Upper lobe of left lung (tissue), 6 donors: Measurements from ENCODE around the gene MMP11. TPM values are rescaled to one million over a fixed set of nuclear protein-coding genes. Genes with fewer than 3 reads are reported as not detected.
A peak's percentile ranks its signal among the peaks of the same experiment; 100 is the strongest.

Experiments used
- ATAC-seq, 2 donors: fragments of 200-7000 bp; cut with Tn5 transposase; one replicate each; pipeline ENCODE4 v1.9.1; 2022; ENCODE audit warnings: mild to moderate bottlenecking in 2 of 2, moderate library complexity in 2 of 2; ENCODE audit not compliant: low FRiP score in 2 of 2
- DNase-seq, 2 donors: peaks; one replicate each; pipeline ENCODE4 v3.0.0-alpha.2; 2019 to 2020
- H3K27ac ChIP-seq, 4 donors: fragments of 200-600 bp; sonication (generic); one replicate each; pipeline ENCODE4 v1.5.1; 2016 to 2019
- H3K27me3 ChIP-seq, 4 donors: fragments of 200-600 bp; sonication (generic); one replicate each; pipeline ENCODE4 v1.5.1; 2017 to 2019
- H3K36me3 ChIP-seq, 4 donors: fragments of 200-600 bp; sonication (generic); one replicate each; pipeline ENCODE4 v1.5.1; 2016 to 2019
- H3K4me1 ChIP-seq, 4 donors: fragments of 200-600 bp; sonication (generic); one replicate each; pipeline ENCODE4 v1.5.1; 2018 to 2019
- H3K4me3 ChIP-seq, 4 donors: fragments of 200-600 bp; sonication (generic); one replicate each; pipeline ENCODE4 v1.5.1; 2017 to 2019; ENCODE audit warnings: mild to moderate bottlenecking in 2 of 4, moderate library complexity in 1 of 4
- H3K9me3 ChIP-seq, 4 donors: fragments of 200-600 bp; sonication (generic); one replicate each; pipeline ENCODE4 v1.5.1; 2018 to 2019
- CTCF ChIP-seq, 6 experiments: fragments of 450-650 bp in 4 of 6; fragments of 200-600 bp in 2 of 6; sonication (generic) in 2 of 6; IDR thresholded peaks; one replicate each; pipeline ENCODE4 v1.5.1; 2016 to 2019; ENCODE audit warnings: antibody characterized with exemption in 6 of 6
- EP300 ChIP-seq, 4 donors: sonication (generic); formaldehyde crosslinking; IDR thresholded peaks; one replicate each; pipeline ENCODE4 v1.5.1; 2017; ENCODE audit warnings: antibody characterized with exemption in 4 of 4, control low read depth in 2 of 4
- POLR2A ChIP-seq, 4 donors: fragments of 450-650 bp; IDR thresholded peaks; one replicate each; pipeline ENCODE4 v1.5.1; 2016 to 2017; ENCODE audit warnings: antibody characterized with exemption in 4 of 4, mild to moderate bottlenecking in 2 of 4
- POLR2AphosphoS5 ChIP-seq, 2 donors: sonication (generic); formaldehyde crosslinking; IDR thresholded peaks; one replicate each; pipeline ENCODE4 v1.5.1; 2017; ENCODE audit warnings: antibody characterized with exemption in 2 of 2
- WGBS, 2 donors: methylation state at CpG; one replicate each; pipeline ENCODE4 v1.1.5; 2017 to 2018; 5-methylcytosine and 5-hydroxymethylcytosine counted together
- total RNA-seq, 6 donors: library from RNA; depleted of rRNA in 4 of 6; stranded (reverse); fragments of >200 nt in 4 of 6; gene quantifications; one replicate each; pipeline versions ENCODE4 v1.1.0 to v1.2.1, GENCODE V29; 2016 to 2021
- donor health status: DM: no; HTN: no; CAD: no; lungs with moderate emphysema.
- donor health status: DM: no; HTN: yes; CAD: no; lungs with severe emphysema.

Gene MMP11
- total RNA-seq, 6 donors from 2014 or later: 0.57 to 7.7 (median 2.9) TPM; not detected in 3

GRCh38 chr22:23759566-23759965 is 13.1 kb upstream of the MMP11 start:
- Histone ChIP-seq H3K4me3 (no peak overlapping the region), H3K36me3 (no peaks in the 10 kb centered on the region), H3K27me3 (no peaks in the 10 kb centered on the region), H3K4me1 (peaks cover 13 to 18% (median 17%) of the 10 kb centered on the region in 4 donors), H3K27ac (no peak overlapping the region), H3K9me3 (no peaks in the 10 kb centered on the region)
- no peak for DNase-seq
- 93 to 98% methylated on average over 4 of the region's 4 CpGs for WGBS, 2 donors
- TF ChIP-seq EP300 (IDR thresholded peaks at IDR 0.05) (no peak), POLR2AphosphoS5 (IDR thresholded peaks at IDR 0.05) (no peak), POLR2A (IDR thresholded peaks at IDR 0.05) (no peak), CTCF (IDR thresholded peaks at IDR 0.05) (no peak)
- no peak for ATAC-seq

GRCh38 chr22:23760056-23760455 is 12.6 kb upstream of the MMP11 start:
- no peak overlapping the region for H3K4me3 ChIP-seq
- H3K36me3 ChIP-seq: no peaks in the 10 kb centered on the region
- peaks cover 13 to 18% (median 17%) of the 10 kb centered on the region in 4 donors for H3K4me1 ChIP-seq
- ATAC-seq (no peak), DNase-seq (no peak)
- H3K27ac ChIP-seq: no peak overlapping the region
- TF ChIP-seq EP300 (IDR thresholded peaks at IDR 0.05) (no peak), CTCF (IDR thresholded peaks at IDR 0.05) (no peak), POLR2AphosphoS5 (IDR thresholded peaks at IDR 0.05) (no peak), POLR2A (IDR thresholded peaks at IDR 0.05) (no peak)
- H3K9me3 ChIP-seq: no peaks in the 10 kb centered on the region
- H3K27me3 ChIP-seq: no peaks in the 10 kb centered on the region
- WGBS, 2 donors: 82 to 84% methylated on average over 6 of the region's 6 CpGs

- H3K27me3 ChIP-seq: no peaks in the 10 kb centered on the region
- H3K36me3 ChIP-seq: no peaks in the 10 kb centered on the region
- peaks cover 13 to 30% (median 27%) of the 10 kb centered on the region in 4 donors for H3K4me1 ChIP-seq
- 37% methylated on average over 19 to 23 of the region's 23 CpGs for WGBS, 2 donors
- no peak for ATAC-seq
- TF ChIP-seq CTCF (IDR thresholded peaks at IDR 0.05) (no peak), POLR2AphosphoS5 (IDR thresholded peaks at IDR 0.05) (no peak), EP300 (IDR thresholded peaks at IDR 0.05) (no peak), POLR2A (IDR thresholded peaks at IDR 0.05) (no peak)
- H3K9me3 ChIP-seq: no peaks in the 10 kb centered on the region
- peak within 1 kb of the TSS in 3 of 4 donors; percentile 20 to 37 (median 35) for H3K4me3 ChIP-seq
- no peak for DNase-seq
- peak within 1 kb of the TSS in 1 of 4 donors; percentile 16 for H3K27ac ChIP-seq
Observed at GRCh38 chr22:23762842-23763578, 9.6 kb upstream of the MMP11 start, which contains the start of gene C22orf15. TSS of gene C22orf15 (plus strand) at chr22:23762990. CDS start at chr22:23763307, 317 bp downstream.

GRCh38 chr22:23763579-23763945 is 9.1 kb upstream of the MMP11 start:
- Histone ChIP-seq H3K9me3 (no peaks in the 10 kb centered on the region), H3K4me1 (peaks cover 15 to 35% (median 30%) of the 10 kb centered on the region in 4 donors), H3K36me3 (no peaks in the 10 kb centered on the region), H3K4me3 (peak overlapping the region in 3 of 4 donors; percentile 20 to 37 (median 35)), H3K27ac (peak overlapping the region in 1 of 4 donors; percentile 16), H3K27me3 (no peaks in the 10 kb centered on the region)
- ATAC-seq: no peak
- peak; percentile 41 to 88 for DNase-seq
- WGBS, 2 donors: 14 to 26% methylated on average over 7 to 17 of the region's 17 CpGs
- no peak for TF ChIP-seq POLR2A (IDR thresholded peaks at IDR 0.05)
- no peak for TF ChIP-seq CTCF (IDR thresholded peaks at IDR 0.05)
- TF ChIP-seq EP300 (IDR thresholded peaks at IDR 0.05): no peak
- TF ChIP-seq POLR2AphosphoS5 (IDR thresholded peaks at IDR 0.05): no peak
